Limb (tissue), 2 donors: ENCODE data around the gene HK2.

Experiments used
- DNase-seq, 2 donors: peaks; one replicate each; pipeline ENCODE4 v3.0.0-alpha.2; 2016; ENCODE audit errors: extremely low spot score in 2 of 2

Gene HK2

DNA sequence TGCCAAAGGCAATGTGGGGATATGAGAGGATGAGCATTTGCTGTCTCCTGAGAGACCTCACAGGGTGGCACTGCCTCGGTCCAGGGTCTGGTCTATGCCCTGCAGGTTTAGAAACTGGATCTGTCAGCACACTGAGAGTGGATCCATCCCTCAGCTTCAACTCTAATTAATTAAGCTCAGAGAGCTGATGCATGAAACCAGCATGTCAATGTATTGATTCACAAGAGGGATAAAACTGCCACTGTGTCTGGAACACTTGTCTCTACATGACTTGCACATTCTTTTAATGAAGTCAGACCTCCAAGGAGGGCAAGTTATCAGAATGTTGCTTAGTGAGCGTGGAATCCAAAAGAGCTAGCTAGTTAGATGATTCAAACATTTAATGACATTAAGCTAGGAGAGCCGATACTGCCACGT is 102.1 kb downstream of the HK2 start:
- DNase-seq: no peak

DNA sequence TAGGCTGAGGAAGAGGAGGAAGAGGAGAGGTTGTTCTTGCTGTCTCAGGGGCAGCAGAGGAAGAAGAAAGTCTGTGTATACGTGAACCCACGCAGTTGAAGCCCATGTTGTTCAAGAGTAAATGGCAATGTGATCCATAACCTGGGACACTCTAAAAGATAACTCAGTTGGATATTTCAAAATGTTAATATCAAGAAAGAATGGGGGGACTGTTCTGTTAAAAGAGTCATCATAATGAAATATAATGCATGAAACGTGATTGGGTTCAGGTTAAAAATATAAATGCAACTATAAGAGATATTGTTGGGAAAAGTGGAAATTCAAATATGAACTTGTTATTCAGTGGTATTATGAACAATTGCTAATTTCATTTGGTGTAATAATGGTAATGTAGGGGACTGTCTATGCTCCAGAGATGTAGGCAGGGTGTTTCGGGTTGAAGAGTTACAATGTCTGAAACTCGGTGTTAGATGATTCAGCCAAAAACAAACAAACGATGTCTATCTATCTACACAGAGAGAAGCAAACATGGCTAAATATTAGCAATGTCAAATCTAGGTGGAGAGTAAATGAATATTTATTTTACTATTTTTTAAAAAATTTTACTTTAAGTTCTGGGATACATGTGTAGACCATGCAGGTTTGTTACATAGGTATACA is 103.4 kb downstream of the HK2 start:
- no peak for DNase-seq

DNA sequence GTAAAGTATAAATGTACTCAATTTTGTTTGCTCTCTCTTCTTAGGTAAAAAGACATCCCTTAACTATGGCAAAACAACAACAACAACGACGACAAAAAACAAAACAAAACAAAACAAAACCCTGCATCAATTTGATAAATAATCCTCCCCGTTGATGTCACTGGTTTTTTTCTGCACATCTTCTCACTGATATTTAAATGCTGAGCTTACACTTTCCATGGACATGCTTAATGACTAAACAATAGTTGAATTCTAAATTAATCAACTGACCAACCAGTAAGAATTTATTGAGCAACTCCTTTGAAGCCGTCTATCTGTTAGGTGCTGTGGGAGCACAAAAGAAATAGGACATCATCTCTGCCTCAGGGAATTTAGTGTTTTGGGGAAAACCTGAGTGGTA is 104.3 kb downstream of the HK2 start:
- no peak for DNase-seq

DNA sequence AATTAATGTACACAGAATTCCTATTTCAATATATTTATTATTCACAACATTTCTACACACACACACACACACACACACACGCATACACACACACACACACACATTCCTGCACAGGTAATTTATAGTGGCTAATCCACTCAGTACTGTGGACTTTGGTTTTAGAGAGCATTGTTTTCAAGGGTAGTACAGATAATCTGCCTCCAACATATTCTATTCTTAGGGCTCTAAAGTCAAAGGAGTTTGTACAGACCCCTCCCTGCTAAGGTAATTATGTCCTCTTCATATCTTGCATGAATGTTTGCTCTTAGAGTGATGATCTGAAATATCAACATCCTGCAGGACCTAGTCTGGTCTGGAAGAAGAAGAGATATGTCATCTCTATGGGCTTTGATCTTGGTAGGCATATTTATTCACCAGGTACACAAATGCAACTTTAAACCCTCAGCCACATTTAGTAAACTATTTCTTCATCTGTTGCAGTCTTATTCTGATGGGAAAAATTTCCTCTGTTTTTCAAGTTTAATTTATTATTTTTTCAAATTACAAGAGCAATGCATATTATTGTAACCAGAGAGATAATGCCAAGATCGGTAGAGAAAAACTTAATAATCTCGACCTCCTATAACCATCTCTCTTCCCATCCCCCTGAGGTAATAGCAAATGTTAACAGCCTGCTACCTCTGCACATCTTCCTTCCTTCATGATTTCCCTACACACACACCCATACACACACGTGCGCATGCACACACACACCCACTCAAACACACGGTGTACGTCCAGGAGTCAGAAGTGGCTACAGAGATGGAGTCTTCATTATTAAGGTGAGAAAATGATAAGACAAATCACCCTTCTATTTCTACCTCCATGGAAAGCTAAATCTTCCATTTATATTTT is 106.2 kb downstream of the HK2 start:
- DNase-seq: no peak

DNA sequence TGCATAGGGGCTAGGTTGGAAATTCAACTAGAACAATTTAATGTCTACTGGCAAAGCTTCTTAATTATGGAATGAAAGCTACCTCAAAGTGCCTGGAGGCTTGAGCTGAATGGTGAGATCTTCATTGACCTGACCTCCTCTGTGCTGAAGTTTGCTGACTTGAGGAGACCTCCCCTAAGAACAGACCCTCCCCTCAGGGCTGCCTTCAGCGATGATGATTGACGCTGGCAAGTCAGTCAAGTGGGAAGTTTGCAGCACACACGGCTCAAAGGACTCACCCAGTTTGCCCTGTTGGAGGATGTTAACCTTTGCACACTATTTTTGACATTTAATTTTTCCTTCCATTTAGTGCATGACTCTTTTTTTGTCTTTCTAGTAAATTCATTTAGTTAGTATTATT is 107.4 kb downstream of the HK2 start:
- DNase-seq: no peak

DNA sequence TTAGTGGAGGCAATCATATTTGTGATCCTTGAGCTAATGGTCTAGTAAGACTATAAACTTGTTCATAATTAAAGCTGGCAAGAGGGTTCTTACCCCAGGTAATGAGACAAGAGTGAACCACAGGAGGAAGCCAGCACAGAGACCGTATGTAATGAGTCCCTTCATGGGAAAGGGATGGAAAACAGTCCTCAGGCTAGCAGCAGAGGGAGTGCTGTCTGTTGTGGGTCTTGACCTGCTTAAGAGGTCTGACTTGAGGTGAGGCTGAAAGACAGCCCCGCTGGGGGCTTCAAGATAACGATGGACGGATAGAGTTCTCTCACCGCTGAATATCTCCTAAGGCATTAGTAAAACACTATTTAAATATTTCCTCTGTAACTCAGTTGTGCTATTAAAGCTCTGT is 108.3 kb downstream of the HK2 start:
- DNase-seq: no peak
